Ovary (tissue), 3 donors: ENCODE measurements around the gene DENND1A.

ENCODE experiments used
- EP300 ChIP-seq: sonication (generic); formaldehyde crosslinking; IDR thresholded peaks from one replicate; pipeline ENCODE4 v1.6.1; 2017; ENCODE audit warnings: antibody characterized with exemption
- POLR2A ChIP-seq: fragments of 450-650 bp; IDR thresholded peaks from one replicate; pipeline ENCODE4 v1.6.1; 2017; ENCODE audit warnings: antibody characterized with exemption, mild to moderate bottlenecking, moderate library complexity
- TF ChIP-seq, protein P1 (sequence below), 3 donors: fragments of 450-650 bp in 2 of 3; fragments of 200-600 bp in 1 of 3; IDR thresholded peaks; one replicate each; pipeline versions ENCODE4 v1.5.1 to v1.8.0; 2016 to 2022; ENCODE audit warnings: antibody characterized with exemption in 3 of 3, mild to moderate bottlenecking in 1 of 3
- donor health status: DM: no; HTN: no; CAD: no.

GRCh38 chr9:123893831-123894460 is 36.0 kb downstream of the DENND1A start:
- TF ChIP-seq POLR2A (no peak), EP300 (no peak)
- TF ChIP-seq, protein P1, sequence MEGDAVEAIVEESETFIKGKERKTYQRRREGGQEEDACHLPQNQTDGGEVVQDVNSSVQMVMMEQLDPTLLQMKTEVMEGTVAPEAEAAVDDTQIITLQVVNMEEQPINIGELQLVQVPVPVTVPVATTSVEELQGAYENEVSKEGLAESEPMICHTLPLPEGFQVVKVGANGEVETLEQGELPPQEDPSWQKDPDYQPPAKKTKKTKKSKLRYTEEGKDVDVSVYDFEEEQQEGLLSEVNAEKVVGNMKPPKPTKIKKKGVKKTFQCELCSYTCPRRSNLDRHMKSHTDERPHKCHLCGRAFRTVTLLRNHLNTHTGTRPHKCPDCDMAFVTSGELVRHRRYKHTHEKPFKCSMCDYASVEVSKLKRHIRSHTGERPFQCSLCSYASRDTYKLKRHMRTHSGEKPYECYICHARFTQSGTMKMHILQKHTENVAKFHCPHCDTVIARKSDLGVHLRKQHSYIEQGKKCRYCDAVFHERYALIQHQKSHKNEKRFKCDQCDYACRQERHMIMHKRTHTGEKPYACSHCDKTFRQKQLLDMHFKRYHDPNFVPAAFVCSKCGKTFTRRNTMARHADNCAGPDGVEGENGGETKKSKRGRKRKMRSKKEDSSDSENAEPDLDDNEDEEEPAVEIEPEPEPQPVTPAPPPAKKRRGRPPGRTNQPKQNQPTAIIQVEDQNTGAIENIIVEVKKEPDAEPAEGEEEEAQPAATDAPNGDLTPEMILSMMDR (IDR thresholded peaks at IDR 0.05), result no peak
